ENCODE data around the gene CD53.

Gene CD53

GRCh38 chr1:110850627-110851026 is 22.3 kb upstream of the CD53 start:
- TF ChIP-seq POLR2AphosphoS5 (IDR thresholded peaks at IDR 0.05; ENCODE audit: low read depth, low read length) = no peak
- TF ChIP-seq FOXP2 (optimal IDR thresholded peaks at IDR 0.05; ENCODE audit: borderline replicate concordance, extremely low read depth, extremely low read length, insufficient read depth) = no peak
- no peak for TF ChIP-seq REST (IDR thresholded peaks at IDR 0.05; ENCODE audit: insufficient read depth in 1 of 2, low read depth in 2 of 2, low read length in 2 of 2)
- TF ChIP-seq SIN3A (IDR thresholded peaks at IDR 0.05; ENCODE audit: borderline replicate concordance, insufficient read depth, low read length) = no peak
- TF ChIP-seq TAF1 (IDR thresholded peaks at IDR 0.05; ENCODE audit: borderline replicate concordance, insufficient read depth, low read length) = no peak

DNA sequence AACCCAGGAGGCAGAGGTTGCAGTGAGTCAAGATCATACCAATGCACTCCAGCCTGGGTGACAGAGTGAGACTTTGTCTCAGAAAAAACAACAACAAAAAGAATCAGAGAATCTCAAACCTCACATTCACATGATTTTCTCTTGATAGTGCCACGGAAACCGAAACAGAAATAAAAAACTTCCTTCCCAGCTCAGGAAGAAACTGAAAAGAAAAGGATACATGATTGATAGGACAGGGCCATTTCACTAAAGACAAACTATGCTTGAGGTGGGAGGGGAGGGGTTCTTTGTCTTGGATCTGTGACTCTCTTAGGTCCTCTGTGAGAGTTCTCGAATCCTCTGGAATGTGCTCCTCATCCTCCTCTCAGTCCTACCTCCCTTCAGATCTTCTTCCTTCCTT is 19.8 kb upstream of the CD53 start:
- TF ChIP-seq TAF1 (IDR thresholded peaks at IDR 0.05; ENCODE audit: borderline replicate concordance, insufficient read depth, low read length) (no peak), FOXP2 (optimal IDR thresholded peaks at IDR 0.05; ENCODE audit: borderline replicate concordance, extremely low read depth, extremely low read length, insufficient read depth) (no peak)

DNA sequence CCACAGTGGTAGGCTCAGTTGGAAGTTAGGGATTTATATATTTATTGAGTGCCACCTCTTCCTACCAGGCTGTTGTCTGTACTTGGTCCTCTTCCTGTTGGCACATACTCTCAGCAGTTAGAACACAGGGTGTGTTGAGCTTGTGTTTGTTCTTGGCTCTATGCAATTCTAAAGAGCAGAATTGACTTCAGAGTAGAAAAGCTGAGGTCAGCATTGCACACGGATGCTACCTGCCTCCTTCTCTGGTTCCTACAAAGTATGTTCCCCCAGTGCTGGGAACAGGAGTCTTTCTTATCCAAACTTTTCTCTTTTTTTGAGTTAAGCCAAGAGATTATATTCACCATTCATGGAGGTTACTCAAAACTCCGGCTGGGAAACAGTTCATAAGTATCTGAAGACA is 16.5 kb upstream of the CD53 start:
- no peak for TF ChIP-seq SIN3A (IDR thresholded peaks at IDR 0.05; ENCODE audit: borderline replicate concordance, insufficient read depth, low read length)
- no peak for TF ChIP-seq FOXP2 (optimal IDR thresholded peaks at IDR 0.05; ENCODE audit: borderline replicate concordance, extremely low read depth, extremely low read length, insufficient read depth)
- TF ChIP-seq REST (IDR thresholded peaks at IDR 0.05; ENCODE audit: insufficient read depth in 1 of 2, low read depth in 2 of 2, low read length in 2 of 2) = no peak
- TF ChIP-seq TAF1 (IDR thresholded peaks at IDR 0.05; ENCODE audit: borderline replicate concordance, insufficient read depth, low read length) = no peak
- no peak for TF ChIP-seq POLR2AphosphoS5 (IDR thresholded peaks at IDR 0.05; ENCODE audit: low read depth, low read length)

- TF ChIP-seq SIN3A (IDR thresholded peaks at IDR 0.05; ENCODE audit: borderline replicate concordance, insufficient read depth, low read length) (no peak), FOXP2 (optimal IDR thresholded peaks at IDR 0.05; ENCODE audit: borderline replicate concordance, extremely low read depth, extremely low read length, insufficient read depth) (no peak), REST (IDR thresholded peaks at IDR 0.05; ENCODE audit: insufficient read depth in 1 of 2, low read depth in 2 of 2, low read length in 2 of 2) (no peak), TAF1 (IDR thresholded peaks at IDR 0.05; ENCODE audit: borderline replicate concordance, insufficient read depth, low read length) (no peak), POLR2AphosphoS5 (IDR thresholded peaks at IDR 0.05; ENCODE audit: low read depth, low read length) (no peak)
Measured at GRCh38 chr1:110857964-110858948, 14.7 kb upstream of the CD53 start.

- TF ChIP-seq POLR2AphosphoS5 (IDR thresholded peaks at IDR 0.05; ENCODE audit: low read depth, low read length) (no peak), FOXP2 (optimal IDR thresholded peaks at IDR 0.05; ENCODE audit: borderline replicate concordance, extremely low read depth, extremely low read length, insufficient read depth) (no peak), REST (IDR thresholded peaks at IDR 0.05; ENCODE audit: insufficient read depth in 1 of 2, low read depth in 2 of 2, low read length in 2 of 2) (no peak), SIN3A (IDR thresholded peaks at IDR 0.05; ENCODE audit: borderline replicate concordance, insufficient read depth, low read length) (no peak), TAF1 (IDR thresholded peaks at IDR 0.05; ENCODE audit: borderline replicate concordance, insufficient read depth, low read length) (no peak)
Measured at GRCh38 chr1:110859062-110859461, 13.9 kb upstream of the CD53 start.
